Measurements from ENCODE around the gene WDR37.
A peak's percentile ranks its signal among the peaks of the same experiment; 100 is the strongest.

WDR37 gene

GRCh38 chr10:1040133-1040532, 16.1 kb upstream of the WDR37 start:
- TF ChIP-seq, protein P1, sequence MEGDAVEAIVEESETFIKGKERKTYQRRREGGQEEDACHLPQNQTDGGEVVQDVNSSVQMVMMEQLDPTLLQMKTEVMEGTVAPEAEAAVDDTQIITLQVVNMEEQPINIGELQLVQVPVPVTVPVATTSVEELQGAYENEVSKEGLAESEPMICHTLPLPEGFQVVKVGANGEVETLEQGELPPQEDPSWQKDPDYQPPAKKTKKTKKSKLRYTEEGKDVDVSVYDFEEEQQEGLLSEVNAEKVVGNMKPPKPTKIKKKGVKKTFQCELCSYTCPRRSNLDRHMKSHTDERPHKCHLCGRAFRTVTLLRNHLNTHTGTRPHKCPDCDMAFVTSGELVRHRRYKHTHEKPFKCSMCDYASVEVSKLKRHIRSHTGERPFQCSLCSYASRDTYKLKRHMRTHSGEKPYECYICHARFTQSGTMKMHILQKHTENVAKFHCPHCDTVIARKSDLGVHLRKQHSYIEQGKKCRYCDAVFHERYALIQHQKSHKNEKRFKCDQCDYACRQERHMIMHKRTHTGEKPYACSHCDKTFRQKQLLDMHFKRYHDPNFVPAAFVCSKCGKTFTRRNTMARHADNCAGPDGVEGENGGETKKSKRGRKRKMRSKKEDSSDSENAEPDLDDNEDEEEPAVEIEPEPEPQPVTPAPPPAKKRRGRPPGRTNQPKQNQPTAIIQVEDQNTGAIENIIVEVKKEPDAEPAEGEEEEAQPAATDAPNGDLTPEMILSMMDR (IDR thresholded peaks at IDR 0.05; ENCODE audit: insufficient read depth, low read depth, low read length, missing control alignments): no peak
- no peak overlapping the region for H3K4me3 ChIP-seq (ENCODE audit: low read length)
- DNase-seq (ENCODE audit: low read depth): no peak

- TF ChIP-seq, protein P1 (IDR thresholded peaks at IDR 0.05; ENCODE audit: insufficient read depth, low read depth, low read length, missing control alignments): no peak
- H3K4me3 ChIP-seq (ENCODE audit: low read length): no peak overlapping the region
- DNase-seq (ENCODE audit: low read depth): no peak
These were observed 14.7 kb upstream of the WDR37 start for GRCh38 chr10:1041514-1041913.

GRCh38 chr10:1043532-1043995, 12.6 kb upstream of the WDR37 start:
- H3K4me3 ChIP-seq (ENCODE audit: low read length): no peak overlapping the region
- DNase-seq (ENCODE audit: low read depth): no peak
- TF ChIP-seq, protein P1 (IDR thresholded peaks at IDR 0.05; ENCODE audit: insufficient read depth, low read depth, low read length, missing control alignments): no peak

DNA sequence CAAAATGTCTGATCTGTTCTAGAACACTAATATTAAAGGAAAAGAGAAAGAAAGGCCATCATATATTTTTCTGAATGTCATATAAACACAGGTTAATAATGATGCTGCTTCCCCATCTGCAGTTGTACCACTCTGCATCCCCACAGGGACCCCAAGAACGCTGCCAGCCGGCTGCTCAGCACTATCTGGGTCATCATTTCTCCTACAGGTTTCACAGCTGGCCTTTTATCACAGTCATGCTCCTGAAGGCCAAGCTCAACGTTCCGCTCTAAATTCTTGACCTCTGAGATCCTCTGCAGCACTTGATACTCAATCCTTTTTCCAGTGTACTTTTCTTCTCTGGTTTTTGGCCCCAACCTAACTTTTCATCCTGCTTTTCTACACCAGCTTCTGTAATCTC, 12.0 kb upstream of the WDR37 start:
- no peak for DNase-seq (ENCODE audit: low read depth)
- TF ChIP-seq, protein P1 (IDR thresholded peaks at IDR 0.05; ENCODE audit: insufficient read depth, low read depth, low read length, missing control alignments): no peak
- no peak overlapping the region for H3K4me3 ChIP-seq (ENCODE audit: low read length)

DNA sequence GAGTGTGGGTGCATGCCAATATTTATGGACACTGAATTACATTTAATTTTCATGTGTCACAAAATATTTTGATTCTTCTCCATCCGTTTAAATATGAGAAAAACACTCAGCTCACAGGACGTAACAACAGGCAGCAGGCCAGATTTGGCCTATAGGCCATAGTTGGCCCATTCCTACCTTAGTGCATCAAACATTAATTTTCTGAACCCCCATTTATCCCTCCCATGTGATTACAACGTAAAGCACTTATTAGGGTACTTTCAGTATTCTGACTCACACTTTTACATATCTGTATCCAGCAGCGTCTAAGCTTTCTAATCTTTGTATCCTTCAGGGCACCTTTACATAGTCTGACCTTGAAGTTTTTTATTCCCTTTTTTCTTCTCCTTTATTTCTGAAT, 11.2 kb upstream of the WDR37 start:
- no peak overlapping the region for H3K4me3 ChIP-seq (ENCODE audit: low read length)
- DNase-seq (ENCODE audit: low read depth): no peak
- TF ChIP-seq, protein P1 (IDR thresholded peaks at IDR 0.05; ENCODE audit: insufficient read depth, low read depth, low read length, missing control alignments): no peak

DNA sequence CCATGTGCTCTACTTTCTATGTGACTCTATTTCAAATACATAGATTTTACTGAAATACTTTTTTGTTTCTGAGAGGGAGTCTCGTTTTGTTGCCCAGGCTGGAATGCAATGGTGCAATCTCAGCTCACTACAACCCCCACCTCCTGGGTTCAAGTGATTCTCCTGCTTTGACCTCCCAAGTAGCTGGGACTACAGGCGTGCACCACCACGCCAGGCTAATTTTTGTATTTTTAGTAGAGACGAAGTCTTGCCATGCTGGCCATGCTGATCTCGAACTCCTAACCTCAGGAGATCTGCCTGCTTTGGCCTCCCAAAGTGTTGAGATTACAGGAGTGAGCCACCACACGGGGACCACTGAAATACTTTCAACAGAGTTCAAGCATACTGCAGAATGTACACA, 10.8 kb upstream of the WDR37 start:
- DNase-seq (ENCODE audit: low read depth): no peak
- no peak overlapping the region for H3K4me3 ChIP-seq (ENCODE audit: low read length)
- TF ChIP-seq, protein P1 (IDR thresholded peaks at IDR 0.05; ENCODE audit: insufficient read depth, low read depth, low read length, missing control alignments): no peak

DNA sequence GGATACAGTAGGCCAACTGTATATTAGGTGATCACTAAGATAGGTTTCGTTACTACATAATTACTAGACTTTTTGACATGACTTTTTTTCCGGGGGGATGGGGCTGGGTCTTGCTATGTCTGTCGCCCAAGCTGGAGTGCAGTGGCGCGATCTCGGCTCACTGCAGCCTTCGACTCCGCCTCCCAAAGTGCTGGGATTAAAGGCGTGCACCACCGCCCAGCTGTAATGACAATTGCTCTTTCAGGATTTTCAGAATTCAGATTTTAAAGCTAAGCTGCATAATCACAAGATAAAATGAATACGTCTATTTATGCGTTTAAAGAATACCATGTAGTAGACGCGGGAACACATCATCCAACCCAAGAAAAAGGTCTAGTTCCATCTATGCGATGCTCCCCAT, 8.2 kb upstream of the WDR37 start:
- peak overlapping the region; percentile 95 for H3K4me3 ChIP-seq (ENCODE audit: low read length)
- TF ChIP-seq, protein P1 (IDR thresholded peaks at IDR 0.05; ENCODE audit: insufficient read depth, low read depth, low read length, missing control alignments): no peak
- no peak for DNase-seq (ENCODE audit: low read depth)
